Measurements from ENCODE around the gene RNF144A. TPM values are rescaled to one million over a fixed set of nuclear protein-coding genes. Genes with fewer than 3 reads are reported as not detected.

RNF144A gene
- total and polyA plus RNA-seq, 2 donors (not counting 3 experiments of a cell fraction or from before 2014, with no cell fraction given): 9.7 to 28.8 TPM

- H3K9me1 ChIP-seq (replicated peaks; ENCODE audit: control insufficient read depth, extremely low read depth, insufficient read depth, low read length): no peaks in the 10 kb centered on the region
- BruUV-seq (replicated peaks): no TSS peak
- dilution Hi-C loops (cut with MboI; ENCODE audit: extremely low pct_ligation_motif_present, low sequenced_read_pairs): no loop called here
- H3K36me3 ChIP-seq (ENCODE audit: control insufficient read depth in 2 of 2, extremely low read depth in 1 of 2, insufficient read depth in 2 of 2, low read length in 2 of 2): no peaks in the 10 kb centered on the region
- no peaks in the 10 kb centered on the region for H3K4me1 ChIP-seq (ENCODE audit: control insufficient read depth, extremely low read depth, insufficient read depth, low read length)
- no peak overlapping the region for H2AFZ ChIP-seq (ENCODE audit: low read depth, low read length)
- no peak overlapping the region for H3K4me2 ChIP-seq (ENCODE audit: insufficient read depth, low read length)
- H3K4me3 ChIP-seq (replicated peaks in 1 of 3; ENCODE audit: insufficient read depth in 1 of 3, low read depth in 1 of 3, low read length in 3 of 3): no peak overlapping the region
- intact Hi-C loops (cut with micrococcal nuclease): no loop called here
- H3K9ac ChIP-seq (replicated peaks; ENCODE audit: extremely low read depth, insufficient read depth, low read length): no peak overlapping the region
- H3K9me3 ChIP-seq (replicated peaks; ENCODE audit: control insufficient read depth, insufficient read depth, low read length): no peaks in the 10 kb centered on the region
- FAIRE-seq: no peak
- H3K27ac ChIP-seq (ENCODE audit: insufficient read depth, low read depth, low read length): no peak overlapping the region
- CTCF ChIA-PET: no interaction called here
- H3K79me2 ChIP-seq (ENCODE audit: control insufficient read depth, insufficient read depth, low read length): no peaks in the 10 kb centered on the region
- no peak for TF ChIP-seq JUN (IDR thresholded peaks at IDR 0.05; ENCODE audit: borderline replicate concordance, insufficient read depth, insufficient read length, low read depth)
- TF ChIP-seq EZH2 (IDR thresholded peaks at IDR 0.05; ENCODE audit: borderline replicate concordance, low read depth, low read length, severe bottlenecking): no peak
- no peak for TF ChIP-seq MAX (IDR thresholded peaks at IDR 0.05; ENCODE audit: insufficient read depth, insufficient read length)
- POLR2A ChIA-PET: no interaction called here
- no peaks in the 10 kb centered on the region for H4K20me1 ChIP-seq (replicated peaks; ENCODE audit: control insufficient read depth, extremely low read depth, insufficient read depth, low read length)
- no peak for DNase-seq (ENCODE audit: low read depth, low spot score)
- H3K27me3 ChIP-seq (ENCODE audit: control insufficient read depth in 2 of 2, insufficient read depth in 2 of 2, low read length in 2 of 2): no peaks in the 10 kb centered on the region
Observed at GRCh38 chr2:6959751-6960150, 42.5 kb downstream of the RNF144A start.

- FAIRE-seq: no peak
- intact Hi-C loops (cut with micrococcal nuclease) (no loop called here), dilution Hi-C loops (cut with MboI; ENCODE audit: extremely low pct_ligation_motif_present, low sequenced_read_pairs) (no loop called here)
- no peak overlapping the region for H3K9ac ChIP-seq (replicated peaks; ENCODE audit: extremely low read depth, insufficient read depth, low read length)
- TF ChIP-seq CTCF (IDR thresholded peaks at IDR 0.05; ENCODE audit: extremely low read depth in 1 of 2, insufficient read depth in 1 of 2, low read depth in 1 of 2, low read length in 2 of 2) (no peak), POLR2A (IDR thresholded peaks at IDR 0.05; ENCODE audit: low read depth, low read length) (no peak), POLR2AphosphoS5 (IDR thresholded peaks at IDR 0.05; ENCODE audit: insufficient read depth, low read depth, low read length) (no peak), FOS (IDR thresholded peaks at IDR 0.05; ENCODE audit: borderline replicate concordance, insufficient read depth, low read length) (no peak), JUN (IDR thresholded peaks at IDR 0.05; ENCODE audit: borderline replicate concordance, insufficient read depth, insufficient read length, low read depth) (no peak), GATA2 (IDR thresholded peaks at IDR 0.05; ENCODE audit: insufficient read depth, insufficient read length, low read depth, low read length) (no peak), MYC (IDR thresholded peaks at IDR 0.05; ENCODE audit: low read depth, low read length) (no peak), MAX (IDR thresholded peaks at IDR 0.05; ENCODE audit: insufficient read depth, insufficient read length) (no peak), EZH2 (IDR thresholded peaks at IDR 0.05; ENCODE audit: borderline replicate concordance, low read depth, low read length, severe bottlenecking) (no peak)
- DNase-seq (ENCODE audit: low read depth, low spot score): peak; percentile 78
- H4K20me1 ChIP-seq (replicated peaks; ENCODE audit: control insufficient read depth, extremely low read depth, insufficient read depth, low read length): no peaks in the 10 kb centered on the region
- H3K4me1 ChIP-seq (ENCODE audit: control insufficient read depth, extremely low read depth, insufficient read depth, low read length): no peaks in the 10 kb centered on the region
- H3K4me2 ChIP-seq (ENCODE audit: insufficient read depth, low read length): no peak overlapping the region
- no peaks in the 10 kb centered on the region for H3K9me1 ChIP-seq (replicated peaks; ENCODE audit: control insufficient read depth, extremely low read depth, insufficient read depth, low read length)
- H3K79me2 ChIP-seq (ENCODE audit: control insufficient read depth, insufficient read depth, low read length): no peaks in the 10 kb centered on the region
- H3K36me3 ChIP-seq (ENCODE audit: control insufficient read depth in 2 of 2, extremely low read depth in 1 of 2, insufficient read depth in 2 of 2, low read length in 2 of 2): no peaks in the 10 kb centered on the region
- no peak overlapping the region for H2AFZ ChIP-seq (ENCODE audit: low read depth, low read length)
- H3K9me3 ChIP-seq (replicated peaks; ENCODE audit: control insufficient read depth, insufficient read depth, low read length): no peaks in the 10 kb centered on the region
- ChIA-PET CTCF (interaction anchor here (1.0 kb wide), 1 partner anchor 24 kb away, joined by 3 read pairs; no protein-coding TSS in a partner anchor), POLR2A (no interaction called here)
- H3K4me3 ChIP-seq (replicated peaks in 1 of 3; ENCODE audit: insufficient read depth in 1 of 3, low read depth in 1 of 3, low read length in 3 of 3): no peak overlapping the region
- no peaks in the 10 kb centered on the region for H3K27me3 ChIP-seq (ENCODE audit: control insufficient read depth in 2 of 2, insufficient read depth in 2 of 2, low read length in 2 of 2)
- no TSS peak for BruUV-seq (replicated peaks)
- no peak overlapping the region for H3K27ac ChIP-seq (ENCODE audit: insufficient read depth, low read depth, low read length)
Observed at GRCh38 chr2:6960659-6961058, 43.4 kb downstream of the RNF144A start.

Measured in endothelial cell of umbilical vein (primary cell).